Coronary artery (tissue), 2 donors: ENCODE data around the gene STON2.

Experiments
- DNase-seq: peaks from one replicate; pipeline ENCODE4 v3.0.0-alpha.2; 2017; ENCODE audit warnings: low spot score
- H3K27ac ChIP-seq, 2 donors: fragments of 200-600 bp; sonication (generic); one replicate each; pipeline ENCODE4 v1.5.1; 2016 to 2019
- H3K4me3 ChIP-seq: fragments of 200-600 bp; sonication (generic); 2 replicates; pipeline ENCODE4 v1.5.1; 2016; ENCODE audit warnings: mild to moderate bottlenecking, moderate library complexity
- TF ChIP-seq, protein P1 (sequence below): fragments of 200-600 bp; sonication (generic); IDR thresholded peaks from one replicate; pipeline ENCODE4 v1.5.1; 2019; ENCODE audit warnings: antibody characterized with exemption

STON2 gene

DNA sequence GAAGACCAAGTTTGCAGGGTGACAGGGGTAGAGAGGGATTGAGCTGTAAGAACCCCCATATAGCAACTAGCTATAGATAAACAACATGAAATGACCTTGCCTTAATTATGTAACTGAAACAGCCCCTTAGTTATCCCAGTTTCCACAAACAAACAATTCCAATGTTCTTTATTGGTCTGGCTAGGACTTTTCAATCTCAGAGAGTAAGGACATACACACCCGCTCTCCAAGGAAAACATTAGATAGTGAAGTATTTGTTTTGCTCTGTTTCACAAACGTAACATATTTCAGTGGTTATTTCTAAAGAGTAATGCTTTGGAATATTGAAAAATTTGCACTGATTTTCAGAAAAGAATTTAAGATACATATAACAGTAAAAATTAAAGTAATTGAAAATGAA, 127.8 kb downstream of the STON2 start:
- Histone ChIP-seq H3K4me3 (no peak overlapping the region), H3K27ac (no peak overlapping the region)
- no peak for DNase-seq
- TF ChIP-seq, protein P1, sequence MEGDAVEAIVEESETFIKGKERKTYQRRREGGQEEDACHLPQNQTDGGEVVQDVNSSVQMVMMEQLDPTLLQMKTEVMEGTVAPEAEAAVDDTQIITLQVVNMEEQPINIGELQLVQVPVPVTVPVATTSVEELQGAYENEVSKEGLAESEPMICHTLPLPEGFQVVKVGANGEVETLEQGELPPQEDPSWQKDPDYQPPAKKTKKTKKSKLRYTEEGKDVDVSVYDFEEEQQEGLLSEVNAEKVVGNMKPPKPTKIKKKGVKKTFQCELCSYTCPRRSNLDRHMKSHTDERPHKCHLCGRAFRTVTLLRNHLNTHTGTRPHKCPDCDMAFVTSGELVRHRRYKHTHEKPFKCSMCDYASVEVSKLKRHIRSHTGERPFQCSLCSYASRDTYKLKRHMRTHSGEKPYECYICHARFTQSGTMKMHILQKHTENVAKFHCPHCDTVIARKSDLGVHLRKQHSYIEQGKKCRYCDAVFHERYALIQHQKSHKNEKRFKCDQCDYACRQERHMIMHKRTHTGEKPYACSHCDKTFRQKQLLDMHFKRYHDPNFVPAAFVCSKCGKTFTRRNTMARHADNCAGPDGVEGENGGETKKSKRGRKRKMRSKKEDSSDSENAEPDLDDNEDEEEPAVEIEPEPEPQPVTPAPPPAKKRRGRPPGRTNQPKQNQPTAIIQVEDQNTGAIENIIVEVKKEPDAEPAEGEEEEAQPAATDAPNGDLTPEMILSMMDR = no peak

DNA sequence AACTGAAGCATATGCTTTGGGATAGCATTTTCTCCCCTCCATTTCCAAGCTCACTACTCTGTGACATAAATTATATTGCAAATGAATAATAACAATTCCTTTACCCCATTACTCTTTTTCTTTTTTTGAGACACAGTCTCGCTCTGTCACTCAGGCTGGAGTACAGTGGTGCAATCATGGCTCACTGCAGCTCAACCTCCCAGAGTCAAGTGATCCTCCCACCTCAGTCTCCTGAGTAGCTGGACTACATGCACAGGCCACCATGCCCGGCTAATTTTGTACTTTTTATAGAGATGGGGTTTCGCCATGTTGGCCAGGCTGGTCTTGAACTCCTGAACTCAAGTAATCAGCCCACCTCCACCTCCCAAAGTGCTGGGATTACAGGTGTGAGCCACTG, 130.1 kb downstream of the STON2 start:
- DNase-seq = no peak

DNA sequence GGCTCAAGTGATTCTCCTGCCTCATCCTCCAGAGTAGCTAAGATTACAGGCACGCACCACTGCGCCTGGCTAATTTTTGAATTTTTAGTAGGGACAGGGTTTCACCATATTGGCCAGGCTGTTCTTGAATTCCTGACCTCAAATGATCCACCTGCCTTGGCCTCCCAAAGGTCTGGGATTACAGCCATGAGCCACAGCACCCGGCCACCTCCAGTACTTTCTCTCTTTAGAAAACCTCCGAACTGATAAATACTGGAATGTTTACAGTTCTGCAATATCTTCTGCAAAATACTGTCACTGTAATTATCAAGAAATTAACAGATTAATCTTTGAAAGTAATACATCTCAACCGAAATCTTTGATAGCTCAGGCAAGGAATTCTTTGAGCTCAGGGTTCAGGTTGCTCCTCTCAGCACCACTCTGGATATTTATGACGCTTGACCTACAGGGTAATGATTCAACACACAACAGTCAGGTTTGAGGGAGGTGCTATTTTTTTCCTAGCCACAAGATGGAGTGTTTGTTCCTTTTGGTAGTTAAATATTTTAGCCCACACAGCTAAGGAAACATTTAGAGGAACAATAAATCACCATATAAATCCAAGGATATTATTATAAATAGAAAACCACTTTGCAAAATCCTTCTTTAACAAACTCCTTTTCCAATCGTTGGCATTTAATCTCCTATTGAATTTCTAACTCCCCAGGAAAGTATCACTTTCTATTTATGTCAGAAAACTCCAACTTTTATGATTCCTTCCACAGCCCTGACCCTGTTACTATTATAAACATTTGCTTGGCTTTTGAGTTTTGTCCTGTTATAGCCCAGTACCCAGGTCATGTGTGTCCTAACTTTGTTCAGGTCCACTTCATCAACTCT, 130.8 kb downstream of the STON2 start:
- Histone ChIP-seq H3K4me3 (no peak overlapping the region), H3K27ac (no peak overlapping the region)
- no peak for DNase-seq
- TF ChIP-seq, protein P1 = peak; percentile 55

More for the DNA sequence above, 130.1 kb downstream of the STON2 start:
- TF ChIP-seq, protein P1 = no peak
- no peak overlapping the region for H3K27ac ChIP-seq
- H3K4me3 ChIP-seq = no peak overlapping the region

DNA sequence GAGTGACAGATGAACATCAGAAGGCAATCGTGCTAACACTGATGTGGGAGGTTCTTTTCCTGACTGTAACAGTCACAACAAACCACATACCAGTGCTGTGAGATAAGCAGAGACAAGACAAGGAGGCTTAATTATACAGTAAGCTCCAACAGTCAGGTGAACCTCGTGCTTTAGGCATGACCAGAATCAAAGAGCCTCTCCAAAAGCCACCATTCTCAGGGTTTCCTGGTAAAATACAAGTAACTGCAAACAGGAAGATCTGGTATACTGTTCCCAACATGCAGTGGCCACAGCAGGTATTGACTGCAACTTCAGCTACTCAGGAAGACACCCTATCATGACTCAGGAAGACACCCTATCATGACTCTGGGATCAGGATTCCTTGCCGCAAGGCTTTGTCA, 132.1 kb downstream of the STON2 start:
- TF ChIP-seq, protein P1 = no peak
- DNase-seq = no peak
- Histone ChIP-seq H3K27ac (no peak overlapping the region), H3K4me3 (no peak overlapping the region)

DNA sequence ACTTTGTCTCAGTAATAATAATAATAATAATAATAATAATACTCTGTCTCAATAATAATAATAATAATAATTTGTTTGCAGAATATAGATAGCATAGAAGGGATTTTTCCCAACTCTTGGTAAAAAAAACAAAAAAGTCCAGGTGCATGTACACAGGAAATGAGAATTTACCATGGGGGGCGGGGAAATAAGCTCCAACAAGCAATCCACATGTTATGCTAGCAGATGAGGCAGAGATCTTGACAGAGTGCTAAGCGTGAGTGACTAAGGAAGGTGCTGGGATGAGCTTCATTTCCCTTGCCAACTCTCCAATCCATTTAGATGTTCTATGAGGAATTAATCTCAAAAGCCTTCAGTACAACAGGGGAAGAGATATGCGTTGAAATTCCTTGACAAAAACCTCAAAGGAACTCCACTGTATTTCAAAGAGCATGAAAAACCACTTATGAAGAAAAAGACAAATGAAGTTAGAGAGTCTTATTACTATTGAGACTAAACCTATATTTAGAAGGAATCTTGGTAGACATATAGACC, 134.4 kb downstream of the STON2 start:
- no peak overlapping the region for H3K27ac ChIP-seq
- DNase-seq = no peak
- H3K4me3 ChIP-seq = no peak overlapping the region
- TF ChIP-seq, protein P1 = no peak

DNA sequence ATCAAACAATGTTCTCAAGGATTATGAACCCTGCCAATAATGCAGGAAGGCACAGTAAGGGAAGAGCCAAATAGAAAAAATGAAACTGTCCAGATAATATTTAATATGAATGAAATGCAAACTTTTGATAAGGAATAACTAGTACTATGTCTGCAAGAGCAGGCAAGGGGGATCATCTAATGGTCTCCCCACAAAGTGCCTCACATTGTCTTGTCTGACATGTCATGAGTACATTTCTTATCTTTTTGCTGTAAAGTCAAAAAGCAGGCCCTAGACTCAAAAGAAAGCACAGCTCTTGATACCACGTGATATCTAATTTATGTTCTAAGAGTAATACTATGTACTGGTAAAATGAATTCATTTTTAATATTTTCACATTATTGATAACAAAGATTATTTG, 135.5 kb downstream of the STON2 start:
- Histone ChIP-seq H3K27ac (no peak overlapping the region), H3K4me3 (no peak overlapping the region)
- DNase-seq = no peak
- TF ChIP-seq, protein P1 = no peak
